Measurements from ENCODE around the gene OGT. TPM values are rescaled to one million over a fixed set of nuclear protein-coding genes. Genes with fewer than 3 reads are reported as not detected.

OGT gene
- polyA plus RNA-seq, 2 of the 4 experiments (the other 2 are of a cell fraction), result 42.7 to 290 TPM

DNA sequence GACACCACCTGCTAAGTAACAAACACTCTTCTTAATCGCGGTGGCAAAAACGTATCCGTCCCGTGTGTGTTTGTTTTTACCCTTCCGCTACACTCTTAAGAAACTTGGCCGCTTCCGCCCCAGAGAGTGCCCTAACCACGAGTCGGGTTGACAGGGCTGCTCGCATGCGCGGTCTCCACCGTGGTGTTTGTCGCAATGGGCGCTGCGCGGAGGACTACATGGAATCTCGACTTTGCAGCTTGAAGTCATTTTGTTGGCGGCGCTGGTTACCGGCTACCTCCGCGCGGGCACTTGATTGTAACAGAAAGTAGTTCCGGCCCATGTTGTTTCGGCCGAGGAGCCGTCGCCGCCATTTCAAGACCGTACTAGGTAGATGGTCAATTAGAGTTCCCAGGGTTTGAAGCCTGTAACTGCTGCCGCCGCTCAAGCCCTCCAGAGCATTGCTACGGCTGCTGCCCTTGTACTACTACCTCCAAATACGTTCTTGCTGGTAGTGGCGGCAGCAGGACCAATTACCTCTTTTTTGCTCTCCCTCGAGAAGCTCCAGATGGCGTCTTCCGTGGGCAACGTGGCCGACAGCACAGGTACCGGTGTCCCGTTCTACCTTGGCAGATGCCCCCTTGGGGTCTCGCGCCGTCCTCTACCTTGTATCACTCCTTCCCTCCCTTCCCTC lies at the start of gene OGT (continued):
- no peak for TF ChIP-seq REST (IDR thresholded peaks at IDR 0.05)
- no peak for TF ChIP-seq CTCF (IDR thresholded peaks at IDR 0.05)
- no peak for TF ChIP-seq MAFK (IDR thresholded peaks at IDR 0.05; ENCODE audit: partially characterized antibody)
- no peak for TF ChIP-seq ZFP36 (IDR thresholded peaks at IDR 0.05; ENCODE audit: borderline replicate concordance, partially characterized antibody)
- no peak for TF ChIP-seq BHLHE40 (IDR thresholded peaks at IDR 0.05; ENCODE audit: low read depth, low read length)
- TF ChIP-seq ELK1 (IDR thresholded peaks at IDR 0.05; ENCODE audit: low read depth, low read length), result no peak
- TF ChIP-seq NPAS2 (CRISPR knock-in tag; IDR thresholded peaks at IDR 0.05; ENCODE audit: borderline replicate concordance), result no peak
- TF ChIP-seq PHF8 (IDR thresholded peaks at IDR 0.05; ENCODE audit: borderline replicate concordance, low read depth), result peak; percentile 14; the same call in 1 of the 2 replicates
- TF ChIP-seq, protein P1, sequence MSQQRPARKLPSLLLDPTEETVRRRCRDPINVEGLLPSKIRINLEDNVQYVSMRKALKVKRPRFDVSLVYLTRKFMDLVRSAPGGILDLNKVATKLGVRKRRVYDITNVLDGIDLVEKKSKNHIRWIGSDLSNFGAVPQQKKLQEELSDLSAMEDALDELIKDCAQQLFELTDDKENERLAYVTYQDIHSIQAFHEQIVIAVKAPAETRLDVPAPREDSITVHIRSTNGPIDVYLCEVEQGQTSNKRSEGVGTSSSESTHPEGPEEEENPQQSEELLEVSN (IDR thresholded peaks at IDR 0.05; ENCODE audit: borderline replicate concordance, low read depth), result peak; percentile 80; the same call in 1 of the 2 replicates
- TF ChIP-seq MYC (IDR thresholded peaks at IDR 0.05; ENCODE audit: borderline replicate concordance, low read length), result peak; percentile 97

DNA sequence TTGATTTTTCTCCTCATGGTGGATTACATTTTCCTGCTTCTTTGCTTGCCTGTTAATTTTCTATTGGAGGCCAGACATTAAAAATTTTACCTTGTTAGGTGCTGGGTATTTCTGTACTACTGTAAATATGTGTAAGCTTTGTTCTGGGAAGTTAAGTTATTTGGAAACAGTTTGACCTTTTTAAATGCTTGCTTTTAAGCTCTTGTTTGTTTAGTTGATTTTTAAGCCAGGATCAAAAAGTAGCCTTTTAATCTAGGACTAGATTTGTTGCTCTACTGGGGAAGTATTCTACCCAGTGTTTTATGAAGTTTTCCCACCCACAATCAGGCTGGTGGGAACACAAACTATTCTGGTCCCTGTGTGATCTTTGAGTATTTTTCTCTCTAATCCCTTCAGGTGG lies 45.1 kb upstream of the OGT start:
- no peak for TF ChIP-seq CTCF (IDR thresholded peaks at IDR 0.05)
- no peak for TF ChIP-seq RNF2 (IDR thresholded peaks at IDR 0.05; ENCODE audit: borderline replicate concordance, low read depth)
- no peak for TF ChIP-seq ZFP36 (IDR thresholded peaks at IDR 0.05; ENCODE audit: borderline replicate concordance, partially characterized antibody)
- TF ChIP-seq ZNF302 (CRISPR knock-in tag; IDR thresholded peaks at IDR 0.05), result no peak
- TF ChIP-seq, protein P1 (IDR thresholded peaks at IDR 0.05; ENCODE audit: borderline replicate concordance, low read depth), result no peak
- no peak for TF ChIP-seq JUNB (IDR thresholded peaks at IDR 0.05)
- TF ChIP-seq NFE2L2 (conservative IDR thresholded peaks at IDR 0.05; ENCODE audit: low read length), result no peak
- 0 out of 3 replicates have a peak, but pooled peaks cover 3% of the 10 kb centered on the region for H3K4me1 ChIP-seq
- FAIRE-seq, result no peak
- no peak for DNase-seq (ENCODE audit: low read depth in 1 of 2, low spot score in 1 of 2)
- ChIA-PET POLR2A (no interaction called here), CTCF (no interaction called here)
- no peak overlapping the region for H3K27ac ChIP-seq
- H3K9me3 ChIP-seq, result no peaks in the 10 kb centered on the region
- no peak for ATAC-seq
- no peak overlapping the region for H3K4me2 ChIP-seq
- H3K4me3 ChIP-seq, result no peak overlapping the region

All from A549 (cell line).